Fibroblast of lung (primary cell): ENCODE results near the gene SYT3.

Experiments
- EZH2 ChIP-seq: IDR thresholded peaks from 2 replicates; pipeline ENCODE4 v1.5.1; 2012; ENCODE audit warnings: low read length, control low read depth, mild to moderate bottlenecking; ENCODE audit errors: missing control alignments
- TF ChIP-seq, protein P1 (sequence below), 2 donors: IDR thresholded peaks in 1 of 2; conservative IDR thresholded peaks in 1 of 2; 1 replicate in 1 of 2; 2 replicates in 1 of 2; pipeline ENCODE4 v1.5.1; 2011 to 2012; ENCODE audit warnings: low read length in 2 of 2, control low read depth in 1 of 2, inconsistent platforms in 1 of 2, low read depth in 1 of 2, mild to moderate bottlenecking in 1 of 2

DNA sequence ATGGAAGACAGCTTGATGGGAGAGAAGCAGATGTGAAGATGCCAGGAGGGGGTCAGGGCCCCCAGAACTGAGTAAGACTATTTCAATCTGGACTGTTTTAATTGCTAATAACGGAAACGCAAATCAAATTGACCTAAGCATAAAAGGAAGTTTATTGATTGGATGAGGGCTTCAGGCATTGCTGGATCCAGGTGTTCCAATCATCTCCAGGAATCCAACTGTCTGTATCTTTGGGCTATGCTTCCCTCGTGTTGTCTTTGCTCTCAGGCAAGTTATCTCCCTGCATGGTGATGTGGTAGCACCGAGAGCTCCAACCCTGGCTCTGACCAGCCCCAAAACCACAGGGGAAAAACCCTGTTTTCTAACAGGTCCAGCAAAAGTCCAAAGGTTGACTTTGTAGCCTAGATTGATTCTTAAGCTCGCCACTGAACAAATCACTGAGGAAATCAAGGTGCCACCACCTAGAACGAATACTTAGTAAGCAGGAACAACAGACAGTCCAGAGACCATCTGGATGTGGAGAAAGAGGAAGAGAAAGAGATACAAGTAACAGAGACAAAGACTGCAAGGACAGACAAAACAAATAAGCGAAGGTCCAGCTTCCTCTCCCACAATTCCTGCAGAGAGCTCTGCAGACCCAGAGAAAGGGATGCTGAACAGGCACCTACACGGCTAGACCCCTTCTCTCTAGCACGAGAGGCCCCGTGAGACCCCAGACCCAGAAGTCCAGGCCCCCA is 8.4 kb upstream of the SYT3 start:
- TF ChIP-seq, protein P1, sequence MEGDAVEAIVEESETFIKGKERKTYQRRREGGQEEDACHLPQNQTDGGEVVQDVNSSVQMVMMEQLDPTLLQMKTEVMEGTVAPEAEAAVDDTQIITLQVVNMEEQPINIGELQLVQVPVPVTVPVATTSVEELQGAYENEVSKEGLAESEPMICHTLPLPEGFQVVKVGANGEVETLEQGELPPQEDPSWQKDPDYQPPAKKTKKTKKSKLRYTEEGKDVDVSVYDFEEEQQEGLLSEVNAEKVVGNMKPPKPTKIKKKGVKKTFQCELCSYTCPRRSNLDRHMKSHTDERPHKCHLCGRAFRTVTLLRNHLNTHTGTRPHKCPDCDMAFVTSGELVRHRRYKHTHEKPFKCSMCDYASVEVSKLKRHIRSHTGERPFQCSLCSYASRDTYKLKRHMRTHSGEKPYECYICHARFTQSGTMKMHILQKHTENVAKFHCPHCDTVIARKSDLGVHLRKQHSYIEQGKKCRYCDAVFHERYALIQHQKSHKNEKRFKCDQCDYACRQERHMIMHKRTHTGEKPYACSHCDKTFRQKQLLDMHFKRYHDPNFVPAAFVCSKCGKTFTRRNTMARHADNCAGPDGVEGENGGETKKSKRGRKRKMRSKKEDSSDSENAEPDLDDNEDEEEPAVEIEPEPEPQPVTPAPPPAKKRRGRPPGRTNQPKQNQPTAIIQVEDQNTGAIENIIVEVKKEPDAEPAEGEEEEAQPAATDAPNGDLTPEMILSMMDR (conservative IDR thresholded peaks at IDR 0.05 in 1 of 2, IDR thresholded peaks at IDR 0.05 in 1 of 2; ENCODE audit: low read depth in 1 of 2, low read length in 2 of 2) = no peak
- no peak for TF ChIP-seq EZH2
